ENCODE measurements around the gene LAMA5.
A peak's percentile ranks its signal among the peaks of the same experiment; 100 is the strongest.

Gene LAMA5

DNA sequence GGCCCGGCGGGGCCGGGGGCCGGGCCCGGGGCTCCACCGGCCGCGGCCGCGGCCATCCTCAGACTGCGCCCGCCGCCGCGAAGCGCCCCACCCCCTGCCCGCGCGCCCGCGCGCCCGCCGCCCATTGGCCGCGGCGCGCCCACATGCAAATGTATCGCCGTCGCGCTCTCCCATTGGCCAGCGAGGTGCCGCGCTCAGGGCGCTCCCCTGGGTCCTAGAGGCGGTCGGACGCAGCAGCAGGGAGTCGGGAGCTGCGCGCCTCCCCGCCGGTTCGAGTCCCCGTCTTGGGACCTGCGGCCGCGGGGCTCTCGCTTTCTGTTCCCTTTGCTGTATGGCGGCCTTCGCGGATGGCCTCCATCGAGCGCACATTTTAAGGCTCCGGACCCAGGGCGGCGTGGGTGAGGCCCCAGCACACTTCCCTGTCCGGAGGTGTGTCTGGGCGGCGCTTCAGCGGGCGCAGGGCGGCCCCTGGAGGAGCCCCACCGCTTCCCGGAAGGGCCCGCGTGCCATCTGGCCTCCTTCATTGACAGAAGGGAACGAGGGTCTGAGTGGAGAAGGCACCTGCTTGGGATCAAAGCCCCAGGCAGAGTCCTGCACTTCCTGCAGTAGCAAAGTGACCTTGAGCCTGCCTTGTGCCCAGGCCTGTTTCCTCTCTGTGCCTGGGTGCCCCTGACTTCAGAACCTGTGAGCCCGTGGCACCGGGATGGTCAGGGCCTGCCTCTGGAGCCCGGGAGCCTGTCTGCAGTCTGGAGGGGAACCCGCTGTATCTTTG lies 40.3 kb upstream of the LAMA5 start, which contains the start of gene CABLES2:
TSS of gene CABLES2 (minus strand) at position 65 of the 772 bp plus-strand sequence. CDS start at position 56, 9 bp downstream.
- peak within 1 kb of the TSS; percentile 64 for H3K4me3 ChIP-seq (ENCODE audit: low read depth, low read length)
- peak; percentile 73 for DNase-seq (ENCODE audit: low read depth)
- TF ChIP-seq, protein P1, sequence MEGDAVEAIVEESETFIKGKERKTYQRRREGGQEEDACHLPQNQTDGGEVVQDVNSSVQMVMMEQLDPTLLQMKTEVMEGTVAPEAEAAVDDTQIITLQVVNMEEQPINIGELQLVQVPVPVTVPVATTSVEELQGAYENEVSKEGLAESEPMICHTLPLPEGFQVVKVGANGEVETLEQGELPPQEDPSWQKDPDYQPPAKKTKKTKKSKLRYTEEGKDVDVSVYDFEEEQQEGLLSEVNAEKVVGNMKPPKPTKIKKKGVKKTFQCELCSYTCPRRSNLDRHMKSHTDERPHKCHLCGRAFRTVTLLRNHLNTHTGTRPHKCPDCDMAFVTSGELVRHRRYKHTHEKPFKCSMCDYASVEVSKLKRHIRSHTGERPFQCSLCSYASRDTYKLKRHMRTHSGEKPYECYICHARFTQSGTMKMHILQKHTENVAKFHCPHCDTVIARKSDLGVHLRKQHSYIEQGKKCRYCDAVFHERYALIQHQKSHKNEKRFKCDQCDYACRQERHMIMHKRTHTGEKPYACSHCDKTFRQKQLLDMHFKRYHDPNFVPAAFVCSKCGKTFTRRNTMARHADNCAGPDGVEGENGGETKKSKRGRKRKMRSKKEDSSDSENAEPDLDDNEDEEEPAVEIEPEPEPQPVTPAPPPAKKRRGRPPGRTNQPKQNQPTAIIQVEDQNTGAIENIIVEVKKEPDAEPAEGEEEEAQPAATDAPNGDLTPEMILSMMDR (IDR thresholded peaks at IDR 0.05; ENCODE audit: low read depth, low read length, missing control alignments) = no peak

DNA sequence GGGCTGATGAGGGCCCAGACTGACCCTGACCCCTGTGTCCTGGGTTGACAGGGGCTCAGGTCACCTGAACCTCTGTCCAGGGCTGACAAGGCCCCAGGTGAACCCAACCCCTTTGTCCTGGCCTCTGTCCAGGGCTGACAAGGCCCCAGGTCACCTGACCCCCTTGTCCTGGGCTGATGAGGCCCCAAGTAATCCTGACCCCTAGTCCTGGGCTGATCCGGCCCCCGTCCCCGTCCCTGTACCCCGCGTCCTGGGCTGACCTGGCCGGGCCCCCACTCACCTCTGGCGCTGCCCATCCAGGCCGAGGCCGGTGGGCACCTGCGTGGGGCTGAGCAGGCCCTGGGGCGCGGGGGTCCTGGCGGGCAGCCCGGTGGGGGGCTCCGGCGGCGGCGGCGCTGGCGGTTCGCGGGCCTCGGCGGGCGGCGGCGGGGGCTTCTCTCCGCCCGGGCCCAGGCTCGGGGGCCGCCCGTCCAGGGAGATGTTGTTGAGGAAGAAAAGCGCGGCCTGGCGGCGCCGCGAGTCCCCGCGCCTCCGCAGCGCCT lies 39.6 kb upstream of the LAMA5 start:
- peak overlapping the region; percentile 64 for H3K4me3 ChIP-seq (ENCODE audit: low read depth, low read length)
- no peak for DNase-seq (ENCODE audit: low read depth)
- TF ChIP-seq, protein P1 (IDR thresholded peaks at IDR 0.05; ENCODE audit: low read depth, low read length, missing control alignments) = no peak

DNA sequence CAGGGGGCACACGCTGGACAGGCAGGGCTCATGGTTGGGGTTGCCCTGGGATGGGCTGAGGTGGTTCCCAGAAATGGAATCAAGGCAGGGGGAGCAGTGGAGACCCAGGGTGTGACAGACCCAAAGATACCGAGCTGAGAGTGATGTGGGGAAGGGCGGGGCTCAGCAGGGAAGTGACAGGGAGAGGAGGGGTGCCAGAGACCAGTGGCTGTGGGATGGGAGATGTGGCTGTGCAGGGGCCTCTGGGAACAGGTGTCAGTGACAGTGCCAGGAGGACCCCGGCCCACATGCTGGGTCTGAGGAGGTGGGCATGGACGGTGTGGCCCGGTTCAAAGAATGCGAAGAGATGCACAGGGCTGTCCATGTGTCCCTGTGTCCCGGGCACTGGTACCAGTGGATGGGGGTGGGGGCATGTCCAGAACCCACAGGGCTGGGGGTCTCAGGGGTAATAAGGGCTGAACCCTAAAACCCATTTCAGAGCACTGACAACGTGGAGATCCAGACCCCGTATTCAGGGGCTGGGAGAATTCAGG lies 38.9 kb upstream of the LAMA5 start:
- TF ChIP-seq, protein P1 (IDR thresholded peaks at IDR 0.05; ENCODE audit: low read depth, low read length, missing control alignments) = no peak
- H3K4me3 ChIP-seq (ENCODE audit: low read depth, low read length) = peak overlapping the region; percentile 64
- no peak for DNase-seq (ENCODE audit: low read depth)

DNA sequence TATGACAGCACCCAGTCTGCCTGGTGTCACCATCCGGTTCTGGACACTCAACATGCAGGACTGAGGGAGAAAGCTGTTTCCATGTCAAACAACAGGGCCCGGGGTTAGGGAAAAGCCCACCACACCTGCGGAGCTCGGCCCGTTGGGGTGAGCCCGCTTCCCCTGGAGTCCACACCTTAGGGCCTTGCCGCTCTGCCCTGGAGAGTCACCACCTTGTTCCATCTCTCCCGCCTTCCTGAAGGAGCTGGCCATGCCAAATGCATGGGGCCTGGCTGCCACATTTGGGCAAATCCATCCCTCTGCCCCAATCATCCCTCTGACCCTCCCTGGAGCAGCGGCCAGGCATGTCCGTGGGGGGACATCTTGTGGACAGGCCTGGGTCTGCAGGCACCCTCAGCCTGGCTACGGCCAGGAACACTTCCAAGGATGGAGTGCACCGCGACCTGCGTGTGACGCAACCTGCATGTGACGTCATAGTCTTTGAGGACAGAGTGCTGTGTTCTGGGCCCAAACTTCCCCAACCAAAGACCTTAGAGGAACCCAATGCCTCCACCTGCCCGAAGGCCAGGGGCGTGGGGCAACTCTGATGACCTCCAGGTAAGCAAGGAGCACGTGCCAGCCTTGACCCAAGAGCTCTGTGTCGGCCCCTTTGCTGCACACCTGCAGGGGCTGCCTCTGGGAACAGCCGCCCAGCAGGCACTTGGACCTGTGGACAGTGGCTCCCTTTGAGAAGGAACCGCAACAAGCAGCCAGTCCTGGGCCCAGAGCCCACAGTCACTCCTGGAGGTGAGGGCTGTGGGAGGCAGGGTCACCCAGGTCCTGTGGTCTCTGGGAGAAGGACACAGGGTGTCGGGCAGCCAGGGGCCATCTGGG lies 38.2 kb upstream of the LAMA5 start:
- DNase-seq (ENCODE audit: low read depth) = no peak
- H3K4me3 ChIP-seq (ENCODE audit: low read depth, low read length) = peak overlapping the region; percentile 64
- TF ChIP-seq, protein P1 (IDR thresholded peaks at IDR 0.05; ENCODE audit: low read depth, low read length, missing control alignments) = peak; percentile 6

DNA sequence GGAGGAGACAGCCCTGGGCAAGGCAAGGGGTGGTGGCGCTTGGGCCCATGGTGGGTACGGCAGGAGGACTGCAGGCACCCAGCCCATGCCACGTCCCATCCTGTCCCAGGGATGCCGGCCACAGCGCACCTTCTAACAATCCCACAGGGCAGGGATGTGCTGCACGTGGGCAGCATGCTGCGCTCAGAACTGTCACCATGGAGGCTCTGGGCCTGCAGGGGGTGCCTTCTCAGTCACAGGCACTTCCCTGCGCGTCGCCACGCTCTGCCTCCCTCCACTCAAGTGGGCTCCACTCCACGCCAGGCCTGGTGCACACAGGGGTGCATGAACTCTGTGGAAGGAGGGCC lies 37.6 kb upstream of the LAMA5 start:
- no peak for DNase-seq (ENCODE audit: low read depth)
- H3K4me3 ChIP-seq (ENCODE audit: low read depth, low read length) = no peak overlapping the region
- TF ChIP-seq, protein P1 (IDR thresholded peaks at IDR 0.05; ENCODE audit: low read depth, low read length, missing control alignments) = no peak

DNA sequence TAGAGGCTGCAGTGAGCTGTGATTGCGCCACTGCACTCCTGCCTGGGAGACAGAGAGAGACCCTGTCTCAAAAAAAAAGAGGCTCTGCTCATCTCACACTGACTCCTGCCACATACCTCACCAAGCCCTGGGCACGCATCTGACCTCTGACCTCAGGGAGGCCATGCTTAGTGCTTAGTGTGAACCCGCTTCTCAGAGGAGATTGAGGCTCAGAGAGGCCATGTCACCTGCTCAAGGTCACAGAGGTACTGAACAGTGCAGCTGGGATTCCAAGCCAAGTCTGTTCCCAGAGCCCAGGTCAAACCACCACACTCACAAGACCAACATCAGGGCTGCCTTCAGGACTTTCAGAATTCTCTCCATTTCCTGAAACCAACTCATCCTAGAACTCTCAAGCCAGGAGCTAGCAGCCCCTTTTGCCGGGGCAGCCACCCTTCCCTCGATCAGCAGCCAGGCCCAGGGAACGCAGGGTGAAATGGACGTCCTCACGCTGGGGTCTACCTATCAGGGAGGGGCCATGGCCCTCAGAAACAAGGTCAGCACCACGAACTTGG lies 37.1 kb upstream of the LAMA5 start:
- DNase-seq (ENCODE audit: low read depth) = no peak
- TF ChIP-seq, protein P1 (IDR thresholded peaks at IDR 0.05; ENCODE audit: low read depth, low read length, missing control alignments) = no peak
- no peak overlapping the region for H3K4me3 ChIP-seq (ENCODE audit: low read depth, low read length)

All from GM12864 (cell line).